Measurements from ENCODE around the gene ZNF516.

GRCh38 chr18:76371301-76372203 lies 123.5 kb downstream of the ZNF516 start:
- no peak for TF ChIP-seq CTCF (IDR thresholded peaks at IDR 0.05)
- no peak for TF ChIP-seq POLR2A (IDR thresholded peaks at IDR 0.05)
